Measurements from ENCODE around the gene OPCML. TPM values are rescaled to one million over a fixed set of nuclear protein-coding genes. Genes with fewer than 3 reads are reported as not detected.

The OPCML gene
- total and polyA plus RNA-seq, 2 donors (not counting 1 experiment from before 2014, with no cell fraction given): not detected

DNA sequence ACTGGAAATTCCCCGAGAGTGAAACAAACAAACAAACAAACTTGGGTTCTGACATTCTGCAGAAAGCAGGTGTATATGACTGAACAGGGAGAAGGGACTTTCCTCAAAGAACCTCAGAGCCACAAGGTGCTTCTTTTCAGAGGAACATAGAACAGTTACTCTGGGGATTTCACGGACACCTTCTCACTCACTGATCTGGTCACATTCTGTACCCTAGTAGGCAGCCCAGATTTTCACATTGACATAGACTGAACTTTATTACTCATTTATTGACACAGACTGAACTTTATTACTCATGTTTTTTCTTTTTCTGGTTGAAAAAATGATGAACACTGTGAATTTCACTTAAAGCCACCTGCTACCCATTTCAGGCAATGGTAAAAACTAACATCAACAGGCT, 263.0 kb downstream of the OPCML start:
- H3K27me3 ChIP-seq (replicated peaks in 1 of 4; ENCODE audit: control extremely low read depth in 1 of 4, control insufficient read depth in 3 of 4, insufficient read depth in 4 of 4, low read length in 3 of 4): no peaks in the 10 kb centered on the region
- 100% methylated on average over 1 of the region's 2 CpGs for WGBS (ENCODE audit: insufficient coverage)
- no peak overlapping the region for H3K4me3 ChIP-seq (ENCODE audit: control extremely low read depth in 1 of 5, extremely low read depth in 1 of 5, insufficient read depth in 1 of 5, low read depth in 2 of 5, low read length in 4 of 5)
- no peaks in the 10 kb centered on the region for H3K4me1 Mint-ChIP-seq
- H3K9me3 ChIP-seq (ENCODE audit: control extremely low read depth in 1 of 3, control insufficient read depth in 2 of 3, insufficient read depth in 1 of 3, low read length in 2 of 3): peaks cover 0 to 7% (median 0%) of the 10 kb centered on the region in 3 donors
- H3K79me2 ChIP-seq (ENCODE audit: control insufficient read depth, insufficient read depth, low read length): no peaks in the 10 kb centered on the region
- H3K4me2 ChIP-seq (replicated peaks; ENCODE audit: low read depth, low read length, poor library complexity, severe bottlenecking): no peak overlapping the region
- H3K27ac Mint-ChIP-seq: no peak overlapping the region
- TF ChIP-seq EZH2 (IDR thresholded peaks at IDR 0.05; ENCODE audit: borderline replicate concordance, insufficient read depth, low read depth, low read length, poor library complexity, severe bottlenecking) (no peak), CTCF (IDR thresholded peaks at IDR 0.05) (no peak)
- H3K4me3 Mint-ChIP-seq: no peak overlapping the region
- ATAC-seq (ENCODE audit: low read depth) (no peak), DNase-seq (no peak)
- intact Hi-C loops (cut with micrococcal nuclease): no loop called here
- no peaks in the 10 kb centered on the region for H4K20me1 ChIP-seq (ENCODE audit: control insufficient read depth, insufficient read depth, low read length, poor library complexity, severe bottlenecking)
- no peak overlapping the region for H3K9ac ChIP-seq (ENCODE audit: low read length)
- H3K27me3 Mint-ChIP-seq: no peaks in the 10 kb centered on the region
- H2AFZ ChIP-seq (ENCODE audit: insufficient read depth, low read depth, low read length, poor library complexity, severe bottlenecking): no peak overlapping the region
- no peaks in the 10 kb centered on the region for H3K4me1 ChIP-seq (ENCODE audit: control insufficient read depth in 2 of 2, insufficient read depth in 2 of 2, low read length in 2 of 2)
- ChIA-PET POLR2A (no interaction called here), CTCF (no interaction called here)
- H3K27ac ChIP-seq (ENCODE audit: low read length in 2 of 2): no peak overlapping the region
- H3K9me3 Mint-ChIP-seq (ENCODE audit: insufficient read depth): peaks cover 3% of the 10 kb centered on the region
- no peaks in the 10 kb centered on the region for H3K36me3 ChIP-seq (replicated peaks in 1 of 2; ENCODE audit: control extremely low read depth in 1 of 2, control insufficient read depth in 1 of 2, extremely low read depth in 1 of 2, insufficient read depth in 2 of 2, low read length in 1 of 2)

GRCh38 chr11:133266986-133267385, 265.3 kb downstream of the OPCML start:
- no peak for TF ChIP-seq EZH2 (IDR thresholded peaks at IDR 0.05; ENCODE audit: borderline replicate concordance, insufficient read depth, low read depth, low read length, poor library complexity, severe bottlenecking)
- no peak for TF ChIP-seq CTCF (IDR thresholded peaks at IDR 0.05)
- WGBS (ENCODE audit: insufficient coverage): 93% methylated on average over 3 of the region's 6 CpGs
- Mint-ChIP-seq H3K9me3 (ENCODE audit: insufficient read depth) (peaks cover 3% of the 10 kb centered on the region), H3K4me3 (no peak overlapping the region), H3K27me3 (no peaks in the 10 kb centered on the region), H3K4me1 (no peaks in the 10 kb centered on the region), H3K27ac (no peak overlapping the region)
- no peaks in the 10 kb centered on the region for H3K79me2 ChIP-seq (ENCODE audit: control insufficient read depth, insufficient read depth, low read length)
- ATAC-seq (ENCODE audit: low read depth): no peak
- H3K4me3 ChIP-seq (ENCODE audit: control extremely low read depth in 1 of 5, extremely low read depth in 1 of 5, insufficient read depth in 1 of 5, low read depth in 2 of 5, low read length in 4 of 5): no peak overlapping the region
- no peak overlapping the region for H3K9ac ChIP-seq (ENCODE audit: low read length)
- H3K9me3 ChIP-seq (ENCODE audit: control extremely low read depth in 1 of 3, control insufficient read depth in 2 of 3, insufficient read depth in 1 of 3, low read length in 2 of 3): peaks cover 0 to 3% (median 0%) of the 10 kb centered on the region in 3 donors
- H3K4me1 ChIP-seq (ENCODE audit: control insufficient read depth in 2 of 2, insufficient read depth in 2 of 2, low read length in 2 of 2): no peaks in the 10 kb centered on the region
- H2AFZ ChIP-seq (ENCODE audit: insufficient read depth, low read depth, low read length, poor library complexity, severe bottlenecking): no peak overlapping the region
- H3K27me3 ChIP-seq (replicated peaks in 1 of 4; ENCODE audit: control extremely low read depth in 1 of 4, control insufficient read depth in 3 of 4, insufficient read depth in 4 of 4, low read length in 3 of 4): no peaks in the 10 kb centered on the region
- CTCF ChIA-PET: no interaction called here
- intact Hi-C loops (cut with micrococcal nuclease): no loop called here
- H3K4me2 ChIP-seq (replicated peaks; ENCODE audit: low read depth, low read length, poor library complexity, severe bottlenecking): no peak overlapping the region
- no peaks in the 10 kb centered on the region for H3K36me3 ChIP-seq (replicated peaks in 1 of 2; ENCODE audit: control extremely low read depth in 1 of 2, control insufficient read depth in 1 of 2, extremely low read depth in 1 of 2, insufficient read depth in 2 of 2, low read length in 1 of 2)
- no peaks in the 10 kb centered on the region for H4K20me1 ChIP-seq (ENCODE audit: control insufficient read depth, insufficient read depth, low read length, poor library complexity, severe bottlenecking)
- DNase-seq: no peak
- POLR2A ChIA-PET: no interaction called here
- no peak overlapping the region for H3K27ac ChIP-seq (ENCODE audit: low read length in 2 of 2)
